Metanephros (tissue), 1 donor: ENCODE measurements around the gene PCSK4. TPM values are rescaled to one million over a fixed set of nuclear protein-coding genes. Genes with fewer than 3 reads are reported as not detected.

Experiments used
- total RNA-seq: library from RNA; depleted of rRNA; stranded (reverse); fragments of >200 nt; gene quantifications from one replicate; pipeline ENCODE4 v1.2.3, GENCODE V29; 2014

The PCSK4 gene
- total RNA-seq: 9.4 TPM

DNA sequence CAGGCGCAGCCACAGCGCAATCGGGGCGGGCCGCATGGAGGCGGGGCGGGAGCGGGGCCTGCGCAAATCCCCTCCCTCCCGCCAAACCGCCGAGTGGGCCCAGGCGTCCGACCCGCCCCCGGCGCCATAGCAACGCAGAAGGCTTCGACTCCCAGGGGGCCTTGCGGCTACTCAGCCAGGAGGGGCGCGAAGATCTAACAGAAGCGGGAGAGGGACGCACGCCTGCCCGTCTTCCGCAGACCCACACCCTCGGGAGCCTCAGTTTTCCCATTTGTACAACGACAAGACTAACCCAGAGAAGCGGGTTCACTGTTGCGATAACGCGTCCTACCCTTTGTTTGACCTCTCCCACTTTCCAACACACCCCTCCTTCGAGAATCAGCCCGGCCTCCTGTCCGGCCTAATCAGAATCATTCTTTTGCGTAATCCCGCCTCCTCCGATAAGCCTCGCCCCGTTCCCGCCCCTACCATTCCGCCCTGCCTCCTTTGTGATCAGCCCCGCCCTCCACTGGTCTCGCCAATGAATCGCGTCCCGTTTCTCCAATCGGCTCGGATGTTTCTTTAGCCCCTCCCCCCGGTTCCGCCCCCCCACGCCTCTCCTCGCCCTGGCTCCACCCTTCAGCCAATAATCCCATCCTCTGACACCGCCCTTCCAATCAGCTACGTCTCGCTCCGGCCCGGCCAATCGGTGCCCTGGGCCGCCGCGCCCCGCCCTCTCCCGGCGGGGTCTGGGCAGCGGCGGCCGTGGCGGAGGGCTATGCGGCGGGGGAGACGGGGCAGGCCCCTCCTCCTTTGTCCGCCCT is at the start of gene PCSK4:
Gene PCSK4, minus strand, starts transcription at position 40 of the 803 bp plus-strand sequence. Its CDS starts 4 bp downstream, at position 36.

DNA sequence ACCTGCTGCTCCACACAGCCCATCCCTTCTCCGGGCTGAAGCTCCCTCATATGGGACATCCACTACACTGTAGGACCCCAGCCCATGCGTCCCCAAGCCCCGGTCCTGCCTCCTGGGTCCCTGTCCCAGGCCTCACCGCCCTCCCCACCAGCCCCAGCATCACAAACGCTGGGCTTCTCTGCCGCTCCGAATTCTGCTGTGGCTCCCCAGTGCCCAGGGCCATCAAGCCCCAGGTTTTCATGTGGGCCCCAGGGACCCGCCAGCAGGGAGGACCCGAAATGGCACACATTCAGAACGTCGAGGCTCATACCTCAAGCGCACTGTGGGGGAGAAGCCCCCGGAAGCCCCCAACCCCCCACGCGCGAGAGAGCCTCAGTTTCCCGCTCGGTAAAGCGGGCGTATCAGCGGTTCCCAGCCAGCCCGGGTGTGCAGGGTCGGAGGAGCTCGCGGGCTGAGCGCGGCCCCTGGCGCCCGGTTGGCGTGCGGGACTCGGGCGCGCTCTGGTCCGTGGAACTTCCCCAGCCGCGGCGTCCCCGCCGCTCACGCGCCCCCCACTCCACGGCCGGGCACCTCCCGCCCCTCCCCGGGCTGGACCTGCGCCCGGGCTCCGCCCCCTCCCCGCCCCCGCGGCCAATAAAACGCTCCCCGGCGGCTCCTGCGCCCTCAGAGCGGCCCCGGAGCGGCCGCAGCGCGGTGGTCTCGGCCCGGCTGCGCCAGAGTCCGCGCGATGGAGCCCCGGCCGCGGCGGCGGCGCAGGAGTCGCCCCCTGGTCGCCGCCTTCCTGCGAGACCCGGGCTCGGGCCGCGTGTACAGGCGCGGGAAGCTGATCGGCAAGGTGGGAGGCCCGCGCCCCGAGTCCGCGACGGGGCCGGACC is 33.5 kb upstream of the PCSK4 start, which contains the start of gene PLK5:
Gene PLK5, plus strand, starts transcription at position 666 of the 875 bp plus-strand sequence. CDS start 2,920 bp downstream, outside the sequence.

DNA sequence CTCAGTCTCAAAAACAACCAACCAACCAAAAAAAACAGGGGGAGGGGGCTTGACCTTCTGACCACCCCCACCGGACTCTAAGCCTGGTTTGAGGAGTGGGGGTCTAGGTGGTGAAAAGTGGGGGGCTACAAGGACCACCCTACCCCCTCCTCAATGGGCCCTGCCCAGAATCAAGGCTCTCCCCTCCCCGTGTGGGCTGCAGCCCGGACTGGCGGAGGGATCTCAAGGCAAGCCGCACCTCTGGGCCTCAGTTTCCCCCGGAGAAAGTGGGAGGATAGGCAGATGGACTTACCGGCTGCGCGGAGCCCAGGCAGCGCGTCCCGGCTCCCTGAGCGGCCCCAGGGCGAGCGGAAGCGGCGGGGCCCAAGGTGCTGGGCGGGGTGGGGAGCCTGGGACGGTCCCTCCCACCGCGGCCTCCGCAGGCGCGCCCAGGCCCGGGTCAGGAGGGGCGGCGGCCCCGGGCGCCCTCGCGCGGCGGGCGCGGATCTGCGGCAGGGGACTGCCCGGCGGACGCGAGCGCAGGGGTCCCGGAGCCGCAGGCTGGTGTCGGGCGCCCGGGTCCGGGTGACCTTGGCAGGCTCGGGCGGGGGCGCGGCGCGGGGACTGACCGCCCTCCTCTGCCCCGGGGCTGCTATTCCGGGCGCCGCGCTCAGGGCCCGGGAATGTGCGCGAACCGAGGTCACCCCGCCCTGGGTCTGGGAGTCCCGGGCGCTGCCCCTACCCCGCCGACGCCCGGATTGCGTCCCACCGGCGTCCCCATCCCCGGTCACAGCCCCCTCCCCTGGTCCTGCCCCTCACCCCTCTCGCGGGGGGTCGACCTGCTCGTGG is 22.7 kb upstream of the PCSK4 start, which contains the start of gene ADAMTSL5:
Gene ADAMTSL5, minus strand, starts transcription at position 349 of the 828 bp plus-strand sequence. CDS start 2,076 bp downstream, outside the sequence.

DNA sequence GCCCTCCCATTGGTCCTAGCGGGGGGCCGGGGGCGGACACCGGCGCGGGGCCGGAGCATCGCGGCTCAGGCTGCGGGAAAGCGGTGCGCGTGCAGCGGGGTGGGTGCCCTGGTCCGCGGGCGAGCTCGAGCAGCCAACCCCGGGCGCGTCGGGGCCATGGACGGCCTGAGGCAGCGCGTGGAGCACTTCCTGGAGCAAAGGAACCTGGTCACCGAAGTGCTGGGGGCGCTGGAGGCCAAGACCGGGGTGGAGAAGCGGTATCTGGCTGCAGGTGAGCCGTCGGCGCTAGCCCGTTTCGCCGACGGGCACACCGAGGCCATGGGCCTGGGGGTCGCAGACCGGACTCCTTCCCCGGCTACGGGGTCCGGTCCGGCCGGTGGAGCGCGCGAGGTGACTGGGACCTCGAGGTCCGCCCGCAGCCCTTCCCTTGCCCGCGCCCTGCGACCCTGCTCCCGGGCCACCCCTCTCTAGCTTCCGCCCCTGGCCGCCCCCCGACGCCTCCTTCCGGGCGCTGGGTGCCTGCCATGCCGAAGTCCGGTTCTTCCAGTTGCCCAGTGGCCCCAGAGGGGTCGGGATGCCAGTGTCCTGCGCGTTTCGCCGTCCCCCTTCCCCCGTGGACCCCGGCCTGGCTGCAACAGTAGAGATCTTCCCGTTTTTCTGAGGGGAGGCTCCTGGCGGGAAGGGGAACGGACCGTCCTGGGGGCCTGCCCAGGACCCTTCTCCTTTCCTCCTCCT is 1.1 kb upstream of the PCSK4 start, which contains the start of gene REEP6:
Gene REEP6, plus strand, starts transcription at position 68 of the 735 bp plus-strand sequence. Its CDS starts 89 bp downstream, at position 157.

DNA sequence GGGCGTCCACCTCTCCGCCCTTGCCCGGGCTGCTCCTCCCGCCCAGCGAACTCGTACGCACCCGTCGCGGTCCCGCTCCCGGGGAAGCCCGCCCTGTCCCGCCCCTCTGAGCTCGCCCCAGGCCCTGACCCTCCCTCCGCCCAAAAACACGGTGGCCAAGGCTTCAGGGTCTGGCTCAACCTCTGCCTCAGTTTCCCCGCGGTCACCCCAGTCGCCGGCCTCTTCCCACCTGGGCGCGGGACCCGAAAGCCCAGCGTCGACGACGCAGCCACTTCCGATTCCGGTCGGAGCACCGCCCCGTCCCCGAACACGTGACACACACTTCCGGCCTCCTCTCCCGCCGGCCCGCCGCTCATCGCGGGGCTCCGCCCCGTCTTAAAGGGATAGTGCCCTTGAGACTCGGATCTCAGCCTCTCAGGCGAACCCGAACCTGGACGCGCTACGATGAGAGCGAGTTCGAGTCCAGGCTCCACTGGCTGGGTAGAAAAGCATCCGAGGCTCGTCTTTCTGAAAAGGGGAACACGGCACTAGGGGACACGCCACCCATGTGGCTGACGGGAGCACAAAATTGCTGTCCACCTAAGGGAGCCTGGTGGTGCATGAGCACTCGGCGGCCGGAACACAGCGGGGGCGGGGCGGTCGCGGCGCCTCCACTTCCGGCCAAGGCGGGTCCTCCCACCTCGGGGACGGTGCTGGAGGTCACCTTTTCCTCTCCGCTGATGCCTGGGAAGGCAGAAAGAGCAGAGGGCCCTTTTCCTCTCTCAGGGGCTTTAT is 11.0 kb downstream of the PCSK4 start, which contains the start of gene C19orf25:
Gene C19orf25, minus strand, starts transcription at position 282 of the 774 bp plus-strand sequence. CDS start 312 bp downstream, outside the sequence.

DNA sequence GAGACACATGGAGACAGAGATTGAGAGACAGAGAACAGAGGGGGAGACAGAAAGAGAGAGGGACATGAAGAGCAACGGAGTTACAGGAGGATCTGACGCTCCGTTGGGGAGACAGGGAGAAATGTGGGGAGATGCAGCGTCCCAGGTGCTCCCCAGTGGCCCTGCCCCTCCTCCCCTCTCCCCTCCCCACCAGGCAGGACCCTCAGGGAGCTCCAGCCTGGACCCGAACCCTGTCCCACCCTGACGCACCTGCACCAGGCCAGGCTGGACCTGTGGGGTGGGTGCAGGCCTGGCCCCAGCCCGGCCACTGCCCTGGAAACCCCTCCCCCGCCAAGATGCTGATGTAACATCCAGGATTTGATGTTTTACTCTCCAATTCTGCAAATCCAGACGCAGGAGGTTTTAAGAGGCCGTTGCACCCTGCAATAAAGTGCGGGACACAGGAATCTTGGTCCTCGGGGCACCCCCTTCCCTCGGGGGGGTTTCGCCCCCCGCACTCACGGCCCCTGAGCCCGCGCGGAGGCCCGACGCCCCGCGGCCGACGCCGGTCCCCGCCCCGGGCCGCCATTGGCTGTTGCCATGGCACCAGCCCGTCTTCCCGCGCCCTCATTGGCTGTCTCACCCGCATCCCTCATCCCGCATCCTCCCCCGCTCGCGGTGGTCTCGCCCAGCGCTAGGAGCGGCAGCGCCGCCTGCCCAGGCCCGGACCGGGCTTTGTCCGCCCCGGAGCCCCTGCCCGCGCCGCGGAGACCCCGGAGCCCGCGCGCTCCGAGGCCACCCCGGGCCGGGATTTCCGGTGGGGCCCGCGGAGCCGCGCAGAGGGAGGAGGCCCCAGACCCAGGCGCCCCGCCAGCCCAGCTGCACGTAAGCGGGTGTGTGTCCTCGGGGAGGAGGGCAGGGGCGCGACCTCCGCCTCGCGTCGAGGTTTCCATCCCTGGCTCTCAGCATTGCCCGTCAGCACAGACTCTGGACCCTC is 40.4 kb downstream of the PCSK4 start, which contains the start of gene APC2:
Gene APC2, plus strand, starts transcription at position 655 of the 976 bp plus-strand sequence. CDS start 2,881 bp downstream, outside the sequence.

DNA sequence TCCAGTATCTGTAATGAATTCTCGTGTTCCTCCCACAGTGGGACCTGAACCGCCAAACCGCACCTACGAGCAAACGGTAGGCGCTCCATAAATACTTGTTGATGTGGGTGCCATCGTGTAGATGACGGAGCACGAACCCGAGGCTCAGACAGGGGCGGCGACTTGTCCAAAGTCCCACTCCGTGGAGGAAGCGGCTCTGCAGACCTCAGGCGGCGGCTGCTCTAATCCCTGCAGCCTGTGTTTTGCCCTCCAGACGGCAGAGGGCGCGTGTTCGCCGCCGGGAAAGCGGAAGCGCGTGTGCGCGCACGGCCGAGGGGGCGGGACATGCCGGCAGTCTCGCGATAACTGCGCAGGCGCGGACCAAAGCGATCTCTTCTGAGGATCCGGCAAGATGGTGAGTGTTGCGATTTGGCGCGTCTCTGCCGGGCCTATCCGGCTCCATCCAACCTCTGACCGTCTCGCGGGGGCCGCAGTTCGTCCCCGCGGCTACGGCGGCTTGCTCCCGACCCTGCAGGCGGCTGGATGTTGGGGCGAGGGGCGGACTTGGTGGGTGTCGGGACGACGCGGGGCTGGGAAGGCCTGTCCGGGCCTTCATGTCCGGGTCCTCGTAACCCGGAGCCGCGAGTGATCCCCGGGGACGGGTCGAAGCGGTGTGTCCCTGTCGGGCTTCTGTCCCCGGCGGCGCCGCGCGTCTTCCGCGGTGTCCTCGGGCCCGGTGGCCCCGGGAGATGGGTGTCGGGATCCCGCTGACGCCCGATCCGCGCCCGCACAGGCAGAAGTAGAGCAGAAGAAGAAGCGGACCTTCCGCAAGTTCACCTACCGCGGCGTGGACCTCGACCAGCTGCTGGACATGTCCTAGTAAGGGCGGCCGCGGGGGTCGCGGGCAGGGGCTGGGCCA is 51.9 kb downstream of the PCSK4 start, which contains the start of gene RPS15:
Gene RPS15, plus strand, starts transcription at position 362 of the 898 bp plus-strand sequence. Its CDS starts 30 bp downstream, at position 392.

Other genes starting within 250 kb of the PCSK4 start
- gene ATP5F1D, start 248.6 kb downstream of the PCSK4 start, total RNA-seq: 73.6 TPM
- 40.8 TPM for gene MIDN, start 241.8 kb downstream of the PCSK4 start, total RNA-seq
- gene CIRBP, start 221.0 kb downstream of the PCSK4 start, total RNA-seq: 748 TPM
- gene FAM174C, start 214.8 kb downstream of the PCSK4 start, total RNA-seq: 16.6 TPM
- gene EFNA2, start 204.5 kb downstream of the PCSK4 start, total RNA-seq: 2.9 TPM
- 83.7 TPM for gene NDUFS7, start 106.4 kb downstream of the PCSK4 start, total RNA-seq
- gene GAMT, start 88.8 kb downstream of the PCSK4 start, total RNA-seq: 63.8 TPM
- gene DAZAP1, start 82.8 kb downstream of the PCSK4 start, total RNA-seq: 59.6 TPM
- 697 TPM for gene RPS15, start 52.0 kb downstream of the PCSK4 start, total RNA-seq
- gene APC2, start 40.2 kb downstream of the PCSK4 start, total RNA-seq: 1.7 TPM
- 37.7 TPM for gene C19orf25, start 11.1 kb downstream of the PCSK4 start, total RNA-seq
- 4.0 TPM for gene REEP6, start 831 bp upstream of the PCSK4 start, total RNA-seq
- gene ADAMTSL5, start 22.7 kb upstream of the PCSK4 start, total RNA-seq: 2.7 TPM
- 0.12 TPM for gene PLK5, start 33.7 kb upstream of the PCSK4 start, total RNA-seq
- gene MEX3D, start 78.0 kb upstream of the PCSK4 start, total RNA-seq: 52.7 TPM
- 74.8 TPM for gene MBD3, start 102.5 kb upstream of the PCSK4 start, total RNA-seq
- 49.7 TPM for gene UQCR11, start 115.1 kb upstream of the PCSK4 start, total RNA-seq
- gene TCF3, start 162.3 kb upstream of the PCSK4 start, total RNA-seq: 80.4 TPM